Measurements from ENCODE around the gene HAND1. TPM values are rescaled to one million over a fixed set of nuclear protein-coding genes. Genes with fewer than 3 reads are reported as not detected.

The HAND1 gene
- total RNA-seq, 1 donor from 2014 or later: not detected

- DNase-seq (ENCODE audit: low read depth) (no peak), FAIRE-seq (no peak)
- no peak for TF ChIP-seq CTCF (IDR thresholded peaks at IDR 0.05; ENCODE audit: insufficient read depth, low read length, severe bottlenecking)
- Histone ChIP-seq H3K4me3 (ENCODE audit: low read depth, low read length) (no peak overlapping the region), H3K27me3 (ENCODE audit: control insufficient read depth, insufficient read depth, low read length) (peaks cover 91% of the 10 kb centered on the region), H3K36me3 (ENCODE audit: control insufficient read depth, insufficient read depth, low read length) (no peaks in the 10 kb centered on the region)
Measured at GRCh38 chr5:154480847-154481246, 2.8 kb upstream of the HAND1 start.

GRCh38 chr5:154479944-154480750 is 2.1 kb upstream of the HAND1 start:
- peaks cover 92% of the 10 kb centered on the region for H3K27me3 ChIP-seq (ENCODE audit: control insufficient read depth, insufficient read depth, low read length)
- no peak overlapping the region for H3K4me3 ChIP-seq (ENCODE audit: low read depth, low read length)
- FAIRE-seq (no peak), DNase-seq (ENCODE audit: low read depth) (no peak)
- no peaks in the 10 kb centered on the region for H3K36me3 ChIP-seq (ENCODE audit: control insufficient read depth, insufficient read depth, low read length)
- TF ChIP-seq CTCF (IDR thresholded peaks at IDR 0.05; ENCODE audit: insufficient read depth, low read length, severe bottlenecking): no peak

- Histone ChIP-seq H3K4me3 (ENCODE audit: low read depth, low read length) (no peak overlapping the region), H3K27me3 (ENCODE audit: control insufficient read depth, insufficient read depth, low read length) (peaks cover 91% of the 10 kb centered on the region), H3K36me3 (ENCODE audit: control insufficient read depth, insufficient read depth, low read length) (no peaks in the 10 kb centered on the region)
- no peak for TF ChIP-seq CTCF (IDR thresholded peaks at IDR 0.05; ENCODE audit: insufficient read depth, low read length, severe bottlenecking)
- no peak for FAIRE-seq
- no peak for DNase-seq (ENCODE audit: low read depth)
Measured at GRCh38 chr5:154479160-154479943, 1.3 kb upstream of the HAND1 start.

- DNase-seq (ENCODE audit: low read depth) (no peak), FAIRE-seq (no peak)
- TF ChIP-seq CTCF (IDR thresholded peaks at IDR 0.05; ENCODE audit: insufficient read depth, low read length, severe bottlenecking): no peak
- no peaks in the 10 kb centered on the region for H3K36me3 ChIP-seq (ENCODE audit: control insufficient read depth, insufficient read depth, low read length)
- no peak overlapping the region for H3K4me3 ChIP-seq (ENCODE audit: low read depth, low read length)
- peaks cover 91% of the 10 kb centered on the region for H3K27me3 ChIP-seq (ENCODE audit: control insufficient read depth, insufficient read depth, low read length)
Measured at GRCh38 chr5:154478752-154479159, 729 bp upstream of the HAND1 start.

GRCh38 chr5:154477382-154478223 is 424 bp downstream of the HAND1 start:
- H3K36me3 ChIP-seq (ENCODE audit: control insufficient read depth, insufficient read depth, low read length): no peaks in the 10 kb centered on the region
- no peak for DNase-seq (ENCODE audit: low read depth)
- H3K4me3 ChIP-seq (ENCODE audit: low read depth, low read length): peak overlapping the region; percentile 8
- TF ChIP-seq CTCF (IDR thresholded peaks at IDR 0.05; ENCODE audit: insufficient read depth, low read length, severe bottlenecking): no peak
- FAIRE-seq: peak; percentile 7
- peaks cover 93% of the 10 kb centered on the region for H3K27me3 ChIP-seq (ENCODE audit: control insufficient read depth, insufficient read depth, low read length)
